Activated T-cell treated with anti-CD3 and anti-CD28 coated beads, Interleukin-2, amount 50 U/mL, for 72 hours (primary cell): ENCODE data around the gene NUP107. TPM values are rescaled to one million over a fixed set of nuclear protein-coding genes. Genes with fewer than 3 reads are reported as not detected.

Experiments
- ATAC-seq, 2 donors: fragments of 150-1000 bp; cut with Tn5 transposase; replicated peaks in 1 of 2; 2 replicates each; pipeline ENCODE4 v1.10.0; 2021; ENCODE audit warnings: moderate library complexity in 2 of 2, mild to moderate bottlenecking in 1 of 2
- DNase-seq, 2 donors: peaks; one replicate each; pipeline ENCODE4 v3.0.0; 2021 to 2022; ENCODE audit warnings: mixed read lengths in 1 of 2
- H3K27ac Mint-ChIP-seq: one replicate; pipeline ENCODE4 v1.8.0; 2022; ENCODE audit warnings: mild to moderate bottlenecking, moderate library complexity, mixed read lengths
- H3K27me3 Mint-ChIP-seq: one replicate; pipeline ENCODE4 v1.8.0; 2022; ENCODE audit warnings: low read depth, mixed read lengths
- H3K36me3 Mint-ChIP-seq, 2 donors: one replicate each; pipeline ENCODE4 v1.8.0; 2022; ENCODE audit warnings: mixed read lengths in 2 of 2, mild to moderate bottlenecking in 1 of 2; ENCODE audit not compliant: insufficient read depth in 2 of 2
- H3K4me1 Mint-ChIP-seq: one replicate; pipeline ENCODE4 v1.8.0; 2022; ENCODE audit warnings: low read depth, mixed read lengths
- H3K4me3 Mint-ChIP-seq, 2 donors: one replicate each; pipeline ENCODE4 v1.8.0; 2022; ENCODE audit warnings: mild to moderate bottlenecking in 2 of 2, mixed read lengths in 2 of 2, moderate library complexity in 2 of 2
- H3K9me3 Mint-ChIP-seq, 2 donors: one replicate each; pipeline ENCODE4 v1.8.0; 2022; ENCODE audit warnings: mixed read lengths in 2 of 2
- total RNA-seq, 2 donors: library from RNA; stranded (reverse); gene quantifications; one replicate each; pipeline ENCODE4 v1.2.3, GENCODE V29; 2022

The NUP107 gene
- total RNA-seq, 2 donors from 2014 or later = 100 to 108 TPM

GRCh38 chr12:68768431-68768939 is 81.7 kb downstream of the NUP107 start:
- peaks cover 0 to 2% of the 10 kb centered on the region in 2 donors for H3K36me3 Mint-ChIP-seq
- DNase-seq = no peak
- H3K27me3 Mint-ChIP-seq = no peaks in the 10 kb centered on the region
- H3K4me3 Mint-ChIP-seq = no peak overlapping the region
- peaks cover 13% of the 10 kb centered on the region for H3K4me1 Mint-ChIP-seq
- no peak for ATAC-seq
- no peaks in the 10 kb centered on the region for H3K9me3 Mint-ChIP-seq
- H3K27ac Mint-ChIP-seq = no peak overlapping the region

DNA sequence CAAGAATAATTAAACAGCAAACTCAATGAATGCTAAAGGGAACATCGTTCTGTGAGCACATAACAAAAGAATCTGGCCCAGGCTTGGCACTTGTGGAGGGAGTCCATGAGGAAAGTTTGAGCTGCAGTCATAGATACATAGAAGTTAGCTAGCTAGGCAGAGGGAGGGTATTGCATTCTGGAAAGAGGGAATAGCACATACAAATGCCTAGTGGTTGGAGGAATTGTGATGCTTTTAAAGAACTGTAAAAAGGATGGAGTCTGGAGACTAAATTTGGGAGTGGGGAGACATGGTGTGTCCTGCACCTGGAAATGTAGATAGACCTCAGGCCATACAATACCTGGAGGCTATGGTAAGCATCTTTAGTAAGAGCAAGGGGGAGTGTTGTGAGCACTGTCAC is 83.2 kb downstream of the NUP107 start:
- Mint-ChIP-seq H3K4me3 (no peak overlapping the region), H3K9me3 (no peaks in the 10 kb centered on the region), H3K4me1 (peaks cover 14% of the 10 kb centered on the region), H3K27me3 (no peaks in the 10 kb centered on the region), H3K27ac (no peak overlapping the region), H3K36me3 (no peaks in the 10 kb centered on the region)
- DNase-seq = no peak
- no peak for ATAC-seq

DNA sequence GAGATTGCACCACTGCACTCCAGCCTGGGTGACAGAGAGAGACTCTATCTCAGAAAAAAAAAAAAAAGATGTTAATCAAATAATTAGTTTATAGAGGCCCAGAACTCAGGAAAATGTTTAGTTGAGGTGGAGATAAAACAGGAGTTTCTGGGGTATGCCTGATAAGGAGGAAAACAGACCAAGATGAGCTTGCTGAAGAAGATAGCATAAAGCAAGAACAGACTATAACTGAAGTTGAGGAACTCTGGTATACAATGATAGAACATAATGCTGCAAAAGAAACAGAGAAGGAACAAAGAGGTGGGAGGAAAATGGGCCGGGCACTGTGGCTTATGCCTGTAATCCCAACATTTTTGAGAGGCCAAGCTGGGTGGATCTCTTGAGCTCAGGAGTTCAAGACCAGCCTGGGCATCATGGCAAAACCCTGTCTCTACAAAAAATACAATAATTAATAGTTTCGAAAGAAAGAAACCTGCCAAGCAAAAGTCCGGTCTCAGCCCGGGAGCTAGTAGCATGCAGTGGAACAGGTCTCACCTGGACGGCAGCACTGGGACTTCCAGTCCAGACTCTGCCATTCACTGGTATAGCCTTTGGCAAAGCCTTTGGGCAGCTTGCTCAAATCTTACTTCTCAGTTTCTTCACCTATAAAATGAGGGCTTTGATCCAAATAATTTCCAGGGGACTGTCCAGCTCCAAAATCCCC is 84.6 kb downstream of the NUP107 start:
- no peak for ATAC-seq
- H3K27ac Mint-ChIP-seq = no peak overlapping the region
- H3K9me3 Mint-ChIP-seq = no peaks in the 10 kb centered on the region
- DNase-seq = no peak
- H3K36me3 Mint-ChIP-seq = no peaks in the 10 kb centered on the region
- no peak overlapping the region for H3K4me3 Mint-ChIP-seq
- no peaks in the 10 kb centered on the region for H3K27me3 Mint-ChIP-seq
- H3K4me1 Mint-ChIP-seq = peaks cover 14% of the 10 kb centered on the region

DNA sequence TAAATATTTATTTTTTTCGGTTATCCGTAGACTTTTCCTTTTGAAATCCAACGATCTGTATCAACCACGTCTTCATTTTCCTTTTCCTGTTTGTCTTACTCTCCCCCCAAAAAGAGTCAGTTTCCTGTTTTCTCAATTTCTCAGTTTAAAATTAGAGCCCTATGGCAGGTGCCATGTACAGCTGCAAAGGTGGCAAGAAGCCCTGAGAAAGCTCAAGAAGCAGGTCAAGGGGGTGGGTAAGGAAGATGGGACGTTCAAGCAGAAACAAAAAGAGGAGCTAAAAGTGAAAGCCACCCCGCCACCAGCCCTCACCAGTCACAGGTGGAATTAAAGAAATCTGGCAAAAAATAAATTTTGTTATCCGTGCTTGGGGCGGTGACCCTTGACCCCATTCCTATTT is 85.9 kb downstream of the NUP107 start:
- ATAC-seq (no peak), DNase-seq (no peak)
- H3K4me1 Mint-ChIP-seq = peaks cover 14% of the 10 kb centered on the region
- no peaks in the 10 kb centered on the region for H3K27me3 Mint-ChIP-seq
- H3K36me3 Mint-ChIP-seq = no peaks in the 10 kb centered on the region
- peak overlapping the region; percentile 47 for H3K27ac Mint-ChIP-seq
- H3K9me3 Mint-ChIP-seq = no peaks in the 10 kb centered on the region
- peak overlapping the region; percentile 53 to 62 for H3K4me3 Mint-ChIP-seq

DNA sequence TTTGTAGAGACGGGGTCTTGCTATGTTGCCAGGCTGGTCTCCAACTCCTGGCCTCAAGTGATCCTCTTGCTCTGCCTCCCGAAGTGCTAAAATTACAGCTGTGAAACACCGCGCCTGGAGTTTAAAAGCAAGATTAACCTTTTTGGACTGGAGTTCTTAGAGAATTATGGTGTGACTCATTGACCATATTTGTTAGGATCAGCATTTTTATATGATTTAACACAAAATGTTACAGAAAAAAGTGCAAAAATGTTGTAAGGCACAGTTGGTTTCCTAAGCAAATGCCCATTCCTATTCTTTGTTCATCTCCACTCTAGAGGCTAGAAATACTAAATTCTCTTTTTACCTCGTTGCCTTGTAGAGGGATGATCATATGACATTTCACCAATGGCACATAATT is 86.8 kb downstream of the NUP107 start:
- H3K4me1 Mint-ChIP-seq = peaks cover 14% of the 10 kb centered on the region
- DNase-seq (no peak), ATAC-seq (no peak)
- H3K9me3 Mint-ChIP-seq = no peaks in the 10 kb centered on the region
- no peaks in the 10 kb centered on the region for H3K36me3 Mint-ChIP-seq
- H3K27ac Mint-ChIP-seq = no peak overlapping the region
- H3K27me3 Mint-ChIP-seq = no peaks in the 10 kb centered on the region
- no peak overlapping the region for H3K4me3 Mint-ChIP-seq

GRCh38 chr12:68775121-68775630 is 88.4 kb downstream of the NUP107 start:
- Mint-ChIP-seq H3K27ac (no peak overlapping the region), H3K9me3 (no peaks in the 10 kb centered on the region), H3K4me3 (no peak overlapping the region), H3K27me3 (no peaks in the 10 kb centered on the region), H3K36me3 (no peaks in the 10 kb centered on the region), H3K4me1 (peaks cover 14% of the 10 kb centered on the region)
- ATAC-seq = no peak
- no peak for DNase-seq

DNA sequence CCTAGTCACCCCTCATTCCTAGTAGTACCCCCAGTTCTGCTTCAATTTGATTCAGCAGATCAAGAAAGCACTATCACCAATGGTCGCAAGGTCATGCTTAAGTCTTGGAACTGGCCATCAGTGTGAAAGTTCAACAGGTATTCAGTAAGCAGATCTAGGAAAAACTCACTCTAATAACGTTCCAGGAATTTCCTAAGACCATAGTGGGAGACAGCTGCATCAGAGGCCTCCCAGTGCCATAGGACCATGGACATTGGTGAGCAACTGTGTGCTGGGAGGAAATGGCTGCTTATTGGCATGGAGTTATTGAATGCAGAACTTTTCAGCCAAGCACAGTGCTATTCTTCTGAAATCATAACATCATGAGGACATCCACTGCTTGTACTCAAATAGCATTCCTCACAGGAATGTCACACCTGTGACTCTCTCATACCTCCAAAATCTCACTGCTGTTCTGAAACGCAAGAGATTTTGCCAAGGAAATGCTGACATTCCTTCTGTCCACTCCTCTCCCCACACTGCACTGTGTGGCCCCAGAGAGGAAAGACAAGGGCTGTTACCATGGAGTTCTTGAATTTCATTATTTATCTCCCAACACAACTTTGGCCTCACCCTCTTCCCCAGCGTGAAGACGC is 90.3 kb downstream of the NUP107 start:
- H3K4me3 Mint-ChIP-seq = no peak overlapping the region
- no peak for DNase-seq
- H3K9me3 Mint-ChIP-seq = no peaks in the 10 kb centered on the region
- H3K36me3 Mint-ChIP-seq = no peaks in the 10 kb centered on the region
- H3K27ac Mint-ChIP-seq = no peak overlapping the region
- ATAC-seq = no peak
- H3K27me3 Mint-ChIP-seq = no peaks in the 10 kb centered on the region
- H3K4me1 Mint-ChIP-seq = peaks cover 14% of the 10 kb centered on the region

- Mint-ChIP-seq H3K27ac (no peak overlapping the region), H3K4me1 (no peaks in the 10 kb centered on the region), H3K4me3 (no peak overlapping the region), H3K36me3 (no peaks in the 10 kb centered on the region), H3K9me3 (no peaks in the 10 kb centered on the region), H3K27me3 (no peaks in the 10 kb centered on the region)
- ATAC-seq (no peak), DNase-seq (no peak)
These were observed 92.5 kb downstream of the NUP107 start for GRCh38 chr12:68779280-68779679.

GRCh38 chr12:68780731-68781130 is 94.0 kb downstream of the NUP107 start:
- Mint-ChIP-seq H3K4me1 (no peaks in the 10 kb centered on the region), H3K27ac (no peak overlapping the region), H3K27me3 (no peaks in the 10 kb centered on the region), H3K36me3 (no peaks in the 10 kb centered on the region), H3K4me3 (no peak overlapping the region), H3K9me3 (no peaks in the 10 kb centered on the region)
- ATAC-seq (no peak), DNase-seq (no peak)

GRCh38 chr12:68781728-68782127 is 95.0 kb downstream of the NUP107 start:
- H3K9me3 Mint-ChIP-seq = no peaks in the 10 kb centered on the region
- ATAC-seq (no peak), DNase-seq (no peak)
- no peak overlapping the region for H3K27ac Mint-ChIP-seq
- no peaks in the 10 kb centered on the region for H3K36me3 Mint-ChIP-seq
- no peaks in the 10 kb centered on the region for H3K4me1 Mint-ChIP-seq
- H3K27me3 Mint-ChIP-seq = no peaks in the 10 kb centered on the region
- no peak overlapping the region for H3K4me3 Mint-ChIP-seq

DNA sequence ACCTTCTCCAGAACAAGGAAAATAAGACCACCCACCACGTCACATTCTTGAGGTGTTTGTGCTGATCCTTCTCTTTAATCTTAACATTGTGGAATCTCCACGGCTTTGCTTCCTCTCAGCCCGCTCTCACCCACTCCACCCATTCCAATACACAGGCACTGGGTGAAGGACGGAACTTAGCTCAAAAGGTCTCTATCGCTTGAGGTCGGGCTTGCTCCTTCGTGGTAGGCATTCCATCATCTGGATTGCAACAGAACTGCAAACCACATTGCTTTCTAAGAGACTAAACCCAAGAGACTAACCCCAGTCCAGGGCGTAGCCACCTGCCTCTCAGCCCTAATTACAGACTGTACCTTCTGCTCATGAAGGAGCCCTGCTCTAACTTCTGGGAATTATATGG is 97.2 kb downstream of the NUP107 start:
- H3K27ac Mint-ChIP-seq = no peak overlapping the region

GRCh38 chr12:68785358-68785757 is 98.6 kb downstream of the NUP107 start:
- H3K4me1 Mint-ChIP-seq = no peaks in the 10 kb centered on the region
- no peak overlapping the region for H3K27ac Mint-ChIP-seq
- H3K36me3 Mint-ChIP-seq = no peaks in the 10 kb centered on the region
- H3K27me3 Mint-ChIP-seq = no peaks in the 10 kb centered on the region
- no peaks in the 10 kb centered on the region for H3K9me3 Mint-ChIP-seq
- H3K4me3 Mint-ChIP-seq = no peak overlapping the region
- DNase-seq (no peak), ATAC-seq (no peak)

More for the DNA sequence above, 97.2 kb downstream of the NUP107 start:
- DNase-seq (no peak), ATAC-seq (no peak)
- H3K4me1 Mint-ChIP-seq = no peaks in the 10 kb centered on the region
- no peaks in the 10 kb centered on the region for H3K9me3 Mint-ChIP-seq
- no peak overlapping the region for H3K4me3 Mint-ChIP-seq
- H3K27me3 Mint-ChIP-seq = no peaks in the 10 kb centered on the region
- H3K36me3 Mint-ChIP-seq = no peaks in the 10 kb centered on the region

- no peak overlapping the region for H3K4me3 Mint-ChIP-seq
- H3K36me3 Mint-ChIP-seq = no peaks in the 10 kb centered on the region
- no peaks in the 10 kb centered on the region for H3K4me1 Mint-ChIP-seq
- H3K9me3 Mint-ChIP-seq = no peaks in the 10 kb centered on the region
- DNase-seq (no peak), ATAC-seq (no peak)
- H3K27ac Mint-ChIP-seq = no peak overlapping the region
- no peaks in the 10 kb centered on the region for H3K27me3 Mint-ChIP-seq
These were observed 99.0 kb downstream of the NUP107 start for GRCh38 chr12:68785823-68786222.
